ENCODE data around the gene EXOC6.

GRCh38 chr10:92942226-92942625, 93.9 kb downstream of the EXOC6 start:
- TF ChIP-seq POLR2AphosphoS5 (IDR thresholded peaks at IDR 0.05; ENCODE audit: borderline replicate concordance, low read depth, low read length) (no peak), EZH2 (IDR thresholded peaks at IDR 0.05) (no peak), FOXP2 (optimal IDR thresholded peaks at IDR 0.05; ENCODE audit: control extremely low read depth, extremely low read length, insufficient read depth) (no peak)

Measured in SK-N-MC (cell line).